Measurements from ENCODE around the gene ILDR1. TPM values are rescaled to one million over a fixed set of nuclear protein-coding genes. Genes with fewer than 3 reads are reported as not detected.

Gene ILDR1
- polyA plus RNA-seq, 4 donors, result 0.22 to 5.1 (median 2.8) TPM

DNA sequence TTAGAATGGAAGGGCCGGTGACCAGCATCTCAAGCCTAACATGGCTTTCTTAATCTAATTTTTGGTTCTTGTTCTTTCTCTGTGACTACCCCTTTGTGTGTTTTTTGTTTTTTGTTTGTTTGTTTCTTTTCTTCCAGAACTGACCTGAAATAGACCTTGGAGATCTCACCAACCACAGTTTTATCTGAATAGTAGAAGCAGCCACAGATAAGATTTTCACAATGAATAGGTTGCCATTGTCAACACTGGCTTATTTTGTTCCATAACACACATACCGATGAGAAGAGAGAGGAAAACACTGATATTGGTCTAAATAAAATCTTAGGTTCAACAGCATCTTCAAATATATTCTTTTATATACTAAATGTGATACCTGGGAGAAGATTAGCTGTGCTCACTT, 11.5 kb downstream of the ILDR1 start:
- DNase-seq (no peak), FAIRE-seq (no peak)
- peaks cover 0 to 2% (median 0%) of the 10 kb centered on the region in 3 donors for H3K36me3 ChIP-seq (ENCODE audit: control insufficient read depth in 3 of 3, insufficient read depth in 2 of 3, low read depth in 1 of 3, low read length in 3 of 3)
- no peak overlapping the region for H3K4me3 ChIP-seq (ENCODE audit: low read depth in 1 of 3, low read length in 3 of 3)
- H3K4me1 ChIP-seq (ENCODE audit: control insufficient read depth in 3 of 3, insufficient read depth in 2 of 3, low read depth in 1 of 3, low read length in 2 of 3), result no peaks in the 10 kb centered on the region
- no peaks in the 10 kb centered on the region for H3K27me3 ChIP-seq (ENCODE audit: control insufficient read depth in 3 of 3, insufficient read depth in 3 of 3, low read length in 3 of 3)
- H3K27ac ChIP-seq (ENCODE audit: low read depth in 1 of 3, low read length in 2 of 3), result no peak overlapping the region
- no peaks in the 10 kb centered on the region for H3K9me3 ChIP-seq (ENCODE audit: control insufficient read depth in 2 of 2, insufficient read depth in 1 of 2, low read depth in 1 of 2, low read length in 1 of 2)
- 68 to 78% (median 70%) methylated on average over 2 of the region's 2 CpGs for WGBS, 3 donors

DNA sequence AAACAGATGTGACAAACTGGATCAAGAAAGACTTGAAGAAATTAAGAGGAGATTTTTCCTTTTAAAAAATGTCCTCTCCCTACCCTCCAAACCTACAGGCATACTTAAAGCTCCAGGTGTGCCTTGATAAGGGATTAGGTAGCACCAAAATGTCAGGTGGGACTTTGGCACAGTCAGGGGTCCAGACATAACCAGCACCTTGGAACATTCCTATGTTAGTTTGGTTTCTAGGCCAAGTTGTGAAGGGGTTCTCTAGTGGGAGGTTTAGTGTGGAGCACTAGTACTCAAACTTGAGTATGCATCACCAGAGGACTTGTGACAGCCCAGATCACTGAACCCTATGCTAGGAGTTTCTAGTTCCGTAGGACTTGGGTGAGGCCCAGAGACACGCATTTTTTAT, 13.9 kb downstream of the ILDR1 start:
- no peaks in the 10 kb centered on the region for H3K27me3 ChIP-seq (ENCODE audit: control insufficient read depth in 3 of 3, insufficient read depth in 3 of 3, low read length in 3 of 3)
- FAIRE-seq (no peak), DNase-seq (no peak)
- no peaks in the 10 kb centered on the region for H3K9me3 ChIP-seq (ENCODE audit: control insufficient read depth in 2 of 2, insufficient read depth in 1 of 2, low read depth in 1 of 2, low read length in 1 of 2)
- H3K4me1 ChIP-seq (ENCODE audit: control insufficient read depth in 3 of 3, insufficient read depth in 2 of 3, low read depth in 1 of 3, low read length in 2 of 3), result peaks cover 0 to 8% (median 0%) of the 10 kb centered on the region in 3 donors
- H3K36me3 ChIP-seq (ENCODE audit: control insufficient read depth in 3 of 3, insufficient read depth in 2 of 3, low read depth in 1 of 3, low read length in 3 of 3), result peaks cover 0 to 2% (median 0%) of the 10 kb centered on the region in 3 donors
- no peak overlapping the region for H3K4me3 ChIP-seq (ENCODE audit: low read depth in 1 of 3, low read length in 3 of 3)
- no peak overlapping the region for H3K27ac ChIP-seq (ENCODE audit: low read depth in 1 of 3, low read length in 2 of 3)
- 93 to 96% (median 95%) methylated on average over 2 of the region's 2 CpGs for WGBS, 3 donors

DNA sequence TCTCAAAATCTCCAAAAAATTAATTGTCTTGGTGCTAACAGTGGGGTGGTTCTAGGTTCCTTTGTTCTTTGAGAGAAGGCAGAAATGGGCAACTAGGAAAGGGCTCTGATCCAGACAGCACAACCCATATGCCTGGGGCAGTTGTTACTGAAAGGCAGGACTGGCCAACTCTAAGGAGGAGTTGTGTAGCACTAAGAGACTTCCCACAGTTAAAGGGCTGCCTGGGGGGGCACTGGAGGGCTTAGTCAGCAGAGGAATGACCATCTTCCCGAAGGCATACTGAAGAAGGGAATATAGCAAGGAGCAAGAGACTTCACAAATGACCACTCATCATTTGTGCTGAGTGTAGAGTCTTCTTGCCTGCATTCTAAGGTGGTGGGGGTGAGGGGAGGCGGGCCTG, 15.8 kb downstream of the ILDR1 start:
- Histone ChIP-seq H3K27ac (ENCODE audit: low read depth in 1 of 3, low read length in 2 of 3) (no peak overlapping the region), H3K4me3 (ENCODE audit: low read depth in 1 of 3, low read length in 3 of 3) (no peak overlapping the region), H3K36me3 (ENCODE audit: control insufficient read depth in 3 of 3, insufficient read depth in 2 of 3, low read depth in 1 of 3, low read length in 3 of 3) (peaks cover 0 to 2% (median 0%) of the 10 kb centered on the region in 3 donors), H3K27me3 (ENCODE audit: control insufficient read depth in 3 of 3, insufficient read depth in 3 of 3, low read length in 3 of 3) (peaks cover 0 to 2% (median 0%) of the 10 kb centered on the region in 3 donors), H3K4me1 (ENCODE audit: control insufficient read depth in 3 of 3, insufficient read depth in 2 of 3, low read depth in 1 of 3, low read length in 2 of 3) (peaks cover 0 to 8% (median 0%) of the 10 kb centered on the region in 3 donors), H3K9me3 (ENCODE audit: control insufficient read depth in 2 of 2, insufficient read depth in 1 of 2, low read depth in 1 of 2, low read length in 1 of 2) (no peaks in the 10 kb centered on the region)
- no peak for DNase-seq
- 83 to 91% (median 88%) methylated on average over 2 of the region's 2 CpGs for WGBS, 3 donors
- no peak for FAIRE-seq

DNA sequence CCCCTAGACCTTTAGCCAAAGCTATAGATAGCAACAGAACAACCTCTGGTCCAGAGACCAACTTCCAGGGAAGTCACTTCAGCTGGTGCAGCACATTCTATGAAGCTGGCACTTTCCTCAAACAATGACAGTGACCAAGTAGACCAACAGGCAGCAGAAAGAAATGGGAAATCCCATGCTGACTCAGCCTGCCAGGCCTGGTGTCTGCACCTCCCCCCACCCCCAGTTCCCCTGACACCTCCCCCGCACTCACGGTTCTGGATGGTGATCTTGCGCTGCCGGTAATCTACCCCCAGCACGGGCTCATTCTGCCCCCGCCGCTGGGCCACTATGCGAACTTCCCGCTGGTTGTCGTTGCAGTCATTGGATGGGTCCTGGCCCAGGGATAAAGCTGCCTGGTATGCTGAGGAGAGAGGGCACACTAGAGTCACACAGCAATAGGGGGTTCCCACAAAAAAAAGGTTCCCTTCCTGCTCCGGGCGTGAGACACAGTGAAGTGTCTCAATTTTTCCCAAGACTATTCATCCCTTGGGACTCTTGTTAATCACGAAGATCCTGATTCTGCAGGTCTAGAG, 17.0 kb downstream of the ILDR1 start:
- WGBS, 3 donors, result 74 to 92% (median 89%) methylated on average over 10 to 13 of the region's 13 CpGs

DNA sequence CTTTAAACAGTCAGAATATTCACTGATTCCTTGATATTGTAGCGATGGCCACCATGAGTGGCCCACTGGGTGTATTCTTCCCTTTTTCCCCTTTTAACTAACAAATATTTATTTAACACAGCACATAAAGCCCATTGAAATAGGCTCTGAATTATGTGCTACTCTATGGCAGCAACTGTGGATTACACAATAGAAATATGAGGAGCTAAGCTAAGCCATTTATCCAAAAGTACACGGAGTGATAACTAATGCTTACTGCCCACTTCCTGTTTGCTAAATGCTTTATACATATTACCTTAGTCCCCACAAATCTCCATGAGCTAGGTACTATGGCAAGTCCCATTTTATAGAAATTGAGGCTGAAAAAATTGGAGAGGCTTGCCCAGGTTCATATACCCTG, 17.9 kb downstream of the ILDR1 start:
- no peak for FAIRE-seq
- H3K4me1 ChIP-seq (ENCODE audit: control insufficient read depth in 3 of 3, insufficient read depth in 2 of 3, low read depth in 1 of 3, low read length in 2 of 3), result peaks cover 0 to 8% (median 0%) of the 10 kb centered on the region in 3 donors

More for the DNA sequence above, 17.0 kb downstream of the ILDR1 start:
- Histone ChIP-seq H3K4me1 (ENCODE audit: control insufficient read depth in 3 of 3, insufficient read depth in 2 of 3, low read depth in 1 of 3, low read length in 2 of 3) (peaks cover 0 to 8% (median 0%) of the 10 kb centered on the region in 3 donors), H3K9me3 (ENCODE audit: control insufficient read depth in 2 of 2, insufficient read depth in 1 of 2, low read depth in 1 of 2, low read length in 1 of 2) (no peaks in the 10 kb centered on the region), H3K4me3 (ENCODE audit: low read depth in 1 of 3, low read length in 3 of 3) (no peak overlapping the region), H3K36me3 (ENCODE audit: control insufficient read depth in 3 of 3, insufficient read depth in 2 of 3, low read depth in 1 of 3, low read length in 3 of 3) (peaks cover 0 to 7% (median 0%) of the 10 kb centered on the region in 3 donors), H3K27ac (ENCODE audit: low read depth in 1 of 3, low read length in 2 of 3) (no peak overlapping the region), H3K27me3 (ENCODE audit: control insufficient read depth in 3 of 3, insufficient read depth in 3 of 3, low read length in 3 of 3) (peaks cover 0 to 2% (median 0%) of the 10 kb centered on the region in 3 donors)
- no peak for FAIRE-seq
- DNase-seq, result peak in 1 of 2 donors; percentile 42

DNA sequence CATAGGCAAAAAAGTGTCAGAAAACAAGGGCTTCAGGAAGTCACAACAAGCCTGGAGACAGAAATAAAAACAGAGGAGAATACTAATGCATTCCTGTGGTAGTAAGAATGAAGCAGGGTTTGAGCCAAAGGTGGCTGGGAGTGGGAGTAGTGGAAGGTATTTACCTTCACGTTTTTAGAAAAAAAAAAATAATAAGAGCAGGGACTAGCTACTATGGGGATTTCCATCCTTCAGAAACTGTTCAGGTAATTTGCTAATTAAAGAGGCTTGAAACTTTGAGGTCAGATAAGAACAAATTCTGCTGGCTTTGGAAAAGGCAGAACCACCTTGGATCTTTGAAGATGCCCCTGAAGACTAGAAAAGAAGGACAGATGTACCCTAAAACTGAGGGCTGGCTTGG, 18.4 kb downstream of the ILDR1 start:
- no peaks in the 10 kb centered on the region for H3K9me3 ChIP-seq (ENCODE audit: control insufficient read depth in 2 of 2, insufficient read depth in 1 of 2, low read depth in 1 of 2, low read length in 1 of 2)
- DNase-seq (no peak), FAIRE-seq (no peak)
- peaks cover 0 to 2% (median 0%) of the 10 kb centered on the region in 3 donors for H3K27me3 ChIP-seq (ENCODE audit: control insufficient read depth in 3 of 3, insufficient read depth in 3 of 3, low read length in 3 of 3)
- 23 to 36% (median 33%) methylated on average over 1 of the region's 1 CpG for WGBS, 3 donors
- no peak overlapping the region for H3K27ac ChIP-seq (ENCODE audit: low read depth in 1 of 3, low read length in 2 of 3)
- H3K4me1 ChIP-seq (ENCODE audit: control insufficient read depth in 3 of 3, insufficient read depth in 2 of 3, low read depth in 1 of 3, low read length in 2 of 3), result peaks cover 0 to 9% (median 0%) of the 10 kb centered on the region in 3 donors
- peaks cover 0 to 7% (median 0%) of the 10 kb centered on the region in 3 donors for H3K36me3 ChIP-seq (ENCODE audit: control insufficient read depth in 3 of 3, insufficient read depth in 2 of 3, low read depth in 1 of 3, low read length in 3 of 3)
- no peak overlapping the region for H3K4me3 ChIP-seq (ENCODE audit: low read depth in 1 of 3, low read length in 3 of 3)

More for the DNA sequence above, 17.9 kb downstream of the ILDR1 start:
- peaks cover 0 to 2% (median 0%) of the 10 kb centered on the region in 3 donors for H3K27me3 ChIP-seq (ENCODE audit: control insufficient read depth in 3 of 3, insufficient read depth in 3 of 3, low read length in 3 of 3)
- WGBS, 3 donors, result 52 to 72% (median 69%) methylated on average over 2 of the region's 2 CpGs
- peaks cover 0 to 7% (median 0%) of the 10 kb centered on the region in 3 donors for H3K36me3 ChIP-seq (ENCODE audit: control insufficient read depth in 3 of 3, insufficient read depth in 2 of 3, low read depth in 1 of 3, low read length in 3 of 3)
- no peak overlapping the region for H3K27ac ChIP-seq (ENCODE audit: low read depth in 1 of 3, low read length in 2 of 3)
- no peak for DNase-seq
- no peaks in the 10 kb centered on the region for H3K9me3 ChIP-seq (ENCODE audit: control insufficient read depth in 2 of 2, insufficient read depth in 1 of 2, low read depth in 1 of 2, low read length in 1 of 2)
- H3K4me3 ChIP-seq (ENCODE audit: low read depth in 1 of 3, low read length in 3 of 3), result no peak overlapping the region

DNA sequence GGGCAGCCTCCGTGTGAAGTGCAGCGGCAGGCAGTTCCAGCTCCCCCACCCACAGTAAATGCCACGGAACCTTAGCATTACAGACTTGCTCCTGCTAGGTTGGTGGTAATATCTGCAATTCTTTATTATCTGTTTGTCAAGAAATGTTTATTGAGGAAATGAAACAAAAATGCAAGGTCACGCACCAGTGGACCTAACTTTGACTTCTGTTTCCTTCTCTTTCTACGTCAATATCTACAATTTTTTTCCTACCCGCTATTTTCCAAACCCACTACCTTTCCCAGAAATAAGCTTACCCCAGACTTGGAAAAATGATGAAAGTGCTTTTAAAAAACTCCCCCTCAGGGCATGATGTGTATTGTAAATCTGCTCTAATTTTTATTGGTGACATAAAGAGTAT, 18.9 kb downstream of the ILDR1 start:
- Histone ChIP-seq H3K4me3 (ENCODE audit: low read depth in 1 of 3, low read length in 3 of 3) (no peak overlapping the region), H3K9me3 (ENCODE audit: control insufficient read depth in 2 of 2, insufficient read depth in 1 of 2, low read depth in 1 of 2, low read length in 1 of 2) (no peaks in the 10 kb centered on the region), H3K27me3 (ENCODE audit: control insufficient read depth in 3 of 3, insufficient read depth in 3 of 3, low read length in 3 of 3) (peaks cover 0 to 2% (median 0%) of the 10 kb centered on the region in 3 donors), H3K27ac (ENCODE audit: low read depth in 1 of 3, low read length in 2 of 3) (no peak overlapping the region), H3K36me3 (ENCODE audit: control insufficient read depth in 3 of 3, insufficient read depth in 2 of 3, low read depth in 1 of 3, low read length in 3 of 3) (peaks cover 0 to 7% (median 0%) of the 10 kb centered on the region in 3 donors), H3K4me1 (ENCODE audit: control insufficient read depth in 3 of 3, insufficient read depth in 2 of 3, low read depth in 1 of 3, low read length in 2 of 3) (peaks cover 0 to 13% (median 0%) of the 10 kb centered on the region in 3 donors)
- DNase-seq (no peak), FAIRE-seq (no peak)
- WGBS, 3 donors, result 49 to 84% (median 74%) methylated on average over 6 of the region's 6 CpGs

DNA sequence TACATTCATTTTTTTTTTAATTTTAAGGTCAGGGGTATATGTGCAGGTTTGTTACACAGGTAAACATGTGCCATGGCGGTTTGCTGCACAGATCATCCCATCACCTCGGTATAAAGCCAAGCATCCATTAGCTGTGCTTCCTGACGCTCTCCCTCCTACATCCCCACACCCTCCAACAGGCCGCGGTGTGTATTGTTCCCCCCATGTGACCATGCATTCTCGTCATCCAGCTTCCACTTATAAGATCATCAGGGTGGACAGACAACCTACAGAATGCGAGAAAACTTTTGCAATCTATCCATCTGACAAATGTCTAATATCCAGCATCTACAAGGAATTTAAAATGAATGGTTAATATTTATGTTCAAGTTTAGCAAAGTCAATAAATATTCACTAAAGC, 19.4 kb downstream of the ILDR1 start:
- peaks cover 0 to 2% (median 0%) of the 10 kb centered on the region in 3 donors for H3K27me3 ChIP-seq (ENCODE audit: control insufficient read depth in 3 of 3, insufficient read depth in 3 of 3, low read length in 3 of 3)
- no peak overlapping the region for H3K4me3 ChIP-seq (ENCODE audit: low read depth in 1 of 3, low read length in 3 of 3)
- DNase-seq (no peak), FAIRE-seq (no peak)
- H3K4me1 ChIP-seq (ENCODE audit: control insufficient read depth in 3 of 3, insufficient read depth in 2 of 3, low read depth in 1 of 3, low read length in 2 of 3), result peaks cover 0 to 13% (median 0%) of the 10 kb centered on the region in 3 donors
- H3K36me3 ChIP-seq (ENCODE audit: control insufficient read depth in 3 of 3, insufficient read depth in 2 of 3, low read depth in 1 of 3, low read length in 3 of 3), result peaks cover 0 to 7% (median 0%) of the 10 kb centered on the region in 3 donors
- 85 to 94% (median 87%) methylated on average over 7 of the region's 7 CpGs for WGBS, 3 donors
- H3K9me3 ChIP-seq (ENCODE audit: control insufficient read depth in 2 of 2, insufficient read depth in 1 of 2, low read depth in 1 of 2, low read length in 1 of 2), result no peaks in the 10 kb centered on the region
- H3K27ac ChIP-seq (ENCODE audit: low read depth in 1 of 3, low read length in 2 of 3), result no peak overlapping the region
